Measurements from ENCODE around the gene CAMTA1. TPM values are rescaled to one million over a fixed set of nuclear protein-coding genes. Genes with fewer than 3 reads are reported as not detected.

The CAMTA1 gene
- total RNA-seq, 1 donor from 2014 or later: 79.3 TPM

GRCh38 chr1:7509598-7509997 is 724.3 kb downstream of the CAMTA1 start:
- DNase-seq (ENCODE audit: low read depth): no peak

DNA sequence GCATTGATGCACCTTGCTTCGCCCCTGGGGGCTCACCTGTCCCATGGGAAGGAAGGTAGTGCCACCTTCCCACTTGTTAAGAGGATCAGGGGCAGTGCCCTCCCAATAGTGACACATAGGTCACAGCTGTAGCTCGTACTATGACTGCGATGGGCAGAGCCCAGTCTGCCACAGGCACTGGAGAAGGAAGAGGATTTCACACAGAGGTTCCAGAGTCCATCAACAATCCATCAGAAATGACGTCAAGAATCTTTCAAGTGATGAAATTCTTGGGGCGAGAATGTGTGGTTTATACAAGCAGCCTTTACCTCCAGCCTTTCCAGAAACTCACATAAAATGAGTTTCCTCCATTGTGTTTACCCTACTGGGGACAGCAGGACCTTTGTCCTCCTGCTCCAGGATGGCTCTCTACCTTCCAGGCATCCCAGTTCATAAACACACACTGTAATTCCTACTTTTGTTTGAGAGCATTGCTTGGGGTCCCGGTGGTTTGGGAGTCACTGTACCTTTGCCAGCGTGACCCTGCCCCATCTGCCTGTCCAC is 725.2 kb downstream of the CAMTA1 start:
- DNase-seq (ENCODE audit: low read depth): peak; percentile 20

DNA sequence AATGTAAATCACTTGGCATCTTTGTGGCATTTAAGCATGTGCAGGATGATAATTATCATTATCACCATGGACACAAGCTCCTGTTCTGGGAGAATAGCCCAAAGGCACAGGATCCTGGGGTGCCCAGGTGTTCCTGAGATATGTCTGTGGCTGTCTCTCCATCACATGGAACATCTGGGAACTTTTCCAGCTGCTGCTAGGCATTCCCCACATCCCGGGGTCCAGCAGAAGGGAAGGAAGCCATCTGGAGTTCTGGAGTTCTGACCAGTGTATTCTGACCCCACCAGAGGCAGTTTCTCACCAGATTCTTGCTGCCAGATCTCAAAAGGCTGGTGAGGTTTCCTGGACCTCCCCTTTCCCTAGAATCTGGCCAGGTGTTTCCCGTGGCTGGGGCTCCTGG is 726.1 kb downstream of the CAMTA1 start:
- no peak for DNase-seq (ENCODE audit: low read depth)

GRCh38 chr1:7513081-7513480 is 727.8 kb downstream of the CAMTA1 start:
- DNase-seq (ENCODE audit: low read depth): no peak

DNA sequence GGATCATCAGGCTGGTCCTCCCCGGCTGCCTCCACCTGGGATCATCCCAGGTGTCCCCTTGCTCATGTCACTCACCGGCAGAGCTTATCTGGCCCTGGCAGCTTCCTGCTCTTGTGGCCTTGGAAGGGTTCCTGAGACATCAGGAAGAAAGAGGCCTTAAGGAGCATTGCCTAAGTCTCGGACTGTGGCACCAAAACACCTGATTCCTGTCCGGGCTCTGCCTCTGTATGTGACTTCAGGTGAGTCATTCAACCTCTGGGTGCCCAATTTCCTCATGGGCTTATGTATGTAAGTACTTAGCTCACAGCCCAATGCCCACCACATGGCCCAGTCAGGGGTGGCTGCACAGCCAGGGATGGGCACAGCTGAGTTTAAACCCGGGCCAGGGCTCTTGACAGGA is 729.9 kb downstream of the CAMTA1 start:
- DNase-seq (ENCODE audit: low read depth): peak; percentile 79

DNA sequence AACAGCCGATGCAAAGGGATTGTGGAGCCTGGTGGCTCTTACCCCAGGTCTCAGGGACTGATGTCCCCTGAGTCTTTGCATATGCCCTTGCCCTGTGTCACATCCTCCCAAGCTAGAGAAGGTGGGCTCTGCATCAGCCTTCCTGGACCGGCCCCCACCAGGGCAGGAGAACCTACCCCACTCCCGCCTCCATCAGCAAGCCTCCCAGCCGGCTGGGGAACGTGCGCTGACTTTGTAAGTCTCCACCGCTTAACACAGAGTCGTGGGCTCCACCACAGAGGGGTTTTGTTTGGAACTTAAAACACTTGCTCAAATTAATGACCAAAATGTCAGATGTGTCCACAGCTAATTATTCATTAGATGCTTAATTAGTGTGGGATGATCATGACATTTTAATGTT is 730.6 kb downstream of the CAMTA1 start:
- DNase-seq (ENCODE audit: low read depth): no peak

GRCh38 chr1:7516341-7516740 is 731.1 kb downstream of the CAMTA1 start:
- DNase-seq (ENCODE audit: low read depth): peak; percentile 22

- DNase-seq (ENCODE audit: low read depth): no peak
Observed at GRCh38 chr1:7516929-7517328, 731.7 kb downstream of the CAMTA1 start.

DNA sequence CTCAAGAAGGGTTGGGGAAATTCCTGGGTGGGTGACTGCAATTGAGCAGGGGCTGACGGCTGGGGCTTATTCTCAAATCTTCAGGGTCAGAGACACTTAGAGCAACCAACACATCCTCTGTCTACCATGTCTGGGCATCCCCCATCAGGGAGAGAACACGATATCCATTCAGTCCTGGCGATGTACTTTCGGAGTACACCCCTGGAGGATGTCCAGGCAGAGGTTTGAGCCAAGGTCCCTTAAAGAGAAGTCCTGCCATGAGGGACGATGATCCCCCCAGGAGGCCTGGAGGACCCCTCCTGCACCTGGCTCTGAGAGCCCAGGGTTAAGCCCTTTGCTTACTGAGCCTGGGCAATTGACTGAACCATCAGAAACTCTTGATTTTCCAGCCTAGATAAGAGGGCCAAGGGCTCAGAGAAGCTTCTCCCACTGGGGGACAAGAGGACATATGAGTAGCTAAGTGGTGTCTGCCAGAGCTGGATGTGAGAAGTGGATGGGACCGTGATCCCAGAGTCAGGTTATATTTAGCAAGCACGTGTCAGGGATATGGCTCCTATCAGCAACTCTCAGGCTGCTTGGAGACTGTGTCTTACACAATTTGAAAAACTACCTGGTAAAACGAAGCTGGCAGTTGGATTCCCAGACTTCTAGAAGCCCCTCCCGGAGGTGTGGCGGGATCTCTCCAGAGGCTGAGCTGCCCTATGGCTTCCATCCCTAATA is 732.5 kb downstream of the CAMTA1 start:
- no peak for DNase-seq (ENCODE audit: low read depth)

DNA sequence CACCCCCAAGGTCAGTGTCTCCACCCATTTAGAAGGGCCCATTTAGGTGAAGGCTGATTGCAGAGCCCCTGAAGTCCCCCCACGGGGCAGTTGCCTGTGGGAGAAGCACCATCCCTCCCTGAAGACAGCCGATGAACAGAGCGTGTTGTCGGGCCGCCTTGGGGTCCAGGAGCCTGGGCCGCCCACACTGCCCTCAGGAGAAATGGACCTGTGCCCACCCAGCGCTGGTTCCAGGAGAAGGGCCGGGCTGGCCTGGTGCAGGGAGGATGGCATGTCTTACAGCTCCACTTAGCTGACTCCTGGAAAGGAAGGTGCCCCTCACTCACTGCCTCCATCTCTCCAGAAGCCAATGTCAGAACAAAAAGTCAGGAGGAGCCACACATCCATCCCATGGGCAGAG is 733.2 kb downstream of the CAMTA1 start:
- no peak for DNase-seq (ENCODE audit: low read depth)

GRCh38 chr1:7519181-7519860 is 734.1 kb downstream of the CAMTA1 start:
- no peak for DNase-seq (ENCODE audit: low read depth)

- no peak for DNase-seq (ENCODE audit: low read depth)
Observed at GRCh38 chr1:7519861-7520395, 734.7 kb downstream of the CAMTA1 start.

DNA sequence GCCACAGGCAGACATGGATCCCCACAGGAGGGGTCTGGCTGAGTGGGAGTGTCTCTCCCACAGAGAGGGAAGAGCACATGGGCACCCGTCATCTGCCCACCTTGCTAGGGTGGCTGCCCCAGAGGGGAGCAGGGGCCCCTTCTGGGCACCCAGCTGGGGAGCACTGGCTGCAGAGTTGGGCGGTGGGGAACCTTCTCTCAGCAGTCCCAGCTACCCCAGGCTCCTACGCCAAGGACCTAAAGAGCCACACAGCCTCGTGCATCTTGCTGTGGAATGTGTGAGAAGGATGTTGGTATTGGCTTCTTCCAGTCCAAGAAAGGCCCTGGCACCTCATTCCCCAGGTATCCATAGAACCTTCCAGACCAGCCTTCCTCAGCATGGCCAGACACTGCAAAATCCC is 735.2 kb downstream of the CAMTA1 start:
- DNase-seq (ENCODE audit: low read depth): no peak

DNA sequence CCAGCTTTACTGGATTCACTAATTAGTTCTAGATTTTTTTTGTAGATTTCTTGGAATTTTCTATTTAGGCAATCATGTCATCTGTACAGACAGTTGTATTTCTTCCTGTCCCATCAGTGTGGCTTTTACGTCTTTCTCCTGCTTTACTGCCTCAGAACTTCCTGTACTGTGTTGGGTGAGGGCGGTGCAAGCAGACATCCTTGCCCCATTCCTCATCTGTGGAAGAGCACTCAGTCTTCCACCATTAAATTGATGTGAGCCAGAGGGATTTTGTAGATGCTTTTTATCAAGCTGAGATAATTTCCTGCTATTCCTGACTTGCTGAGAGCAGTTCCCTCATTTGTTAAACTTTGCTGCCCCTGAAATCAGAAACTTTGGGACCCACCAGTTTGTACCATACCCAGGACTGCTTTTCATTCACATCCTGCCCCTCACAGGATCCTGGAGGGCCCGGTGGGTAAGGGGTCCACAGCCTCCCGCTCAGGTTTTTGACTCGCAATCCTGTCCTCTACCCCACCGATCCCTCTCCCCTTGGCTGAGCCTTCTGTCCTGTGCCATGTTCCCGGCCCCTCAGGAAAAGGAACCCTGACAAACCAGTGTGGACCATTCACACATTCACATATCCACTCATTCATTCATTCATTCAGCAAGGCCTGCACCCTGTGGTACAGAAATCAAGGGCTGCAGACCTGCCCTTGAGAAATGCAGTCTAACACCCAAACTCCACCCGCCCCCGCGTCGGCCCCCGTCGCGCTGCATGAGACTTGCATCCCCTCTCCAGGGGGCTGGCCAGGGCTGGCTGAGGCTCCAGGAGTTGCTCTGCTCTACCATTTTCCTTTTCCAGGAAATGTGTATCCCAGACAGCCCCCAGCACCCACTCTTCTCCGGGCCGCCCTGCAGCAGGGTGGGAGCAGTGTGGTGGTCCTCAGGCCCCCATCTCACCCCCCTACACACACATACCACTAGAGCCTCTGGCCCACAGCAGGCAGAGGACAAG is 739.4 kb downstream of the CAMTA1 start:
- DNase-seq (ENCODE audit: low read depth): no peak

DNA sequence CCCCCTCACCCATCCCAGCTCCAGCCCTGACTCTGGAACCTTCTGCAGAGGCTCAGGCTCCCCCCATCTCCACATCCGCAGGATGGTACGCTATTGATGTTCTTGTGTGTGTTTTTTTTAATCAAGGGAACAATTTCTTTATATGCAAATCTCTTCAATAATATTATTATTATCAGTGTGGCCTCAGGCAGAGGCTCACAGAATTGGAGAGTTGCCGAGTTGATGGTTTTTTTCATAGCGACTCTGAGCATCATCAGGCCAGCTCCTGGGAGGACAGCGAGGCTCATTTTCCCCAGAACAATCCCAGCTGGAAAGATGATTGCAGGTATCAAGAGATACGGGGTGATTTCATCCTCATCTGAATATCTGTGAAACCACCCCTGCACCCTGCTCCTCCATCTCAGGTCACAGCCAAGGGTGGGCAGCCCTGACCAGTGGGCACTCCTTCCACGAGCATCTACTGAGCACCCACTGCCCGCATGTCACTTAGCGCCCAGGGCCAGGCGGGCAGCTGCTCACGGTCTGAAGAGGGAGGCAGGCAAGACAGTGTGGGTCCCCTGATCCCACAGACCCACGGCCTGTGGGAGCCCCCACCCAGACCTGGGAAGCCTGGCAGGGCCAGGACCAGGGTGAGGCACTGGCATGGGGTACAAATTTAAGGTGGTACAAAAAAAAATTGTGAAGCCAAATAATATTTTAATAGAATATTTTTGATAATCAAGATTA is 740.2 kb downstream of the CAMTA1 start:
- no peak for DNase-seq (ENCODE audit: low read depth)

- DNase-seq (ENCODE audit: low read depth): peak; percentile 59
Observed at GRCh38 chr1:7526196-7526866, 741.1 kb downstream of the CAMTA1 start.

- DNase-seq (ENCODE audit: low read depth): no peak
Observed at GRCh38 chr1:7526867-7527732, 741.8 kb downstream of the CAMTA1 start.

DNA sequence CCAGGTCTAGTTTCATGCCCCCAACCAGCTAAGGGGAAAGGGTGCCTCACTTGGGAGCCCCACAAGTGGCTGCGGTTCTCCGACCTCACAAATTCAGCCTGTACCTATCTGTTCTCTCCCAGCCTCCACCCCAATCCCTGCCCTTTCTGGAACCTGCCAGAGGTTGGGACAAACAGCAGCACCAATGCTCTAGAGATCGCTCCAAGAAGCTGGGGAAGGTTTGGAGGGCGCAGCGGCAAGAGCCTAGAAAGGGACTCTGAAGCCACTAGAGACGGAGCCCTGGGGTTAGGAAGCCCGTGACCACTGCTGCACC is 742.4 kb downstream of the CAMTA1 start:
- DNase-seq (ENCODE audit: low read depth): no peak

DNA sequence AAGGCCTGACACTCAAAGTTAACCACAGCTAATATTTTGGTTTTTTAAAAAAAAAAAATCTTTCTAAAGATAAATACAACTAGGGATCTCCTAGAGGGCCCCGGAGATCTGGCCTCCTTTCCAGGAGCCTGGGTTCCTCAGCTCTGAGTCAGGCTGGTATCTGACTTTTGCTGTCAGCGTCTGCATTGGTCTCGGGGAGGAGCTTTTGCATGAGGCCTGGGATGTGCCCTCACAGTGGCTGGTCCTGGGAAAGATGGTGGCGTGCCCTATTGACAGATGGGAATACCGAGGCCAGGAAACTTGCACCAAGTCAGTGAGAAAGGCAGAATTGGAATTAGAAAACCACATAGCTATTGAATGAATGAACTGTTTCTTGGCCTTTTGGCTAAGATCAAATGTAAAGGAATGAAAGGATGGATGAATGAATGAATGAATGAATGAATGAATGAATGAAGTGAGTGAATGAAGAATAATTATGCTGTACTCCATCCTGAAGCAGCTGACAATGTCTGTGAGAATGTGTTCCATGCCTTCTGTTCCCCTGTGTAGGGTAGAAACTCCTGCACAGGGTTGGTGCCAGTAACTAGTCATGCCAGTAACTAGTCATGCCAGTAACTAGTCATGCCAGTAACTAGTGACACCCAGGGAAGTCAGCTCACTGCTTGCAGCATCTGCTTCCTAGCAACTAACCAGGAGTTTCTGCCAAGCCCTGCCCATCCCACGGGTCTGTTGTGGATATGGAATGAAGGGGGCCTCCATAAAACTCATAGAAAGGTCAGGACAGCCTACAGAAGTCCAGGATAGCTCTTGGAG is 743.3 kb downstream of the CAMTA1 start:
- DNase-seq (ENCODE audit: low read depth): no peak
